Right lobe of liver (tissue), 6 donors: ENCODE data around the gene LRFN2. TPM values are rescaled to one million over a fixed set of nuclear protein-coding genes. Genes with fewer than 3 reads are reported as not detected.

Source experiments
- ATAC-seq, 4 donors: fragments of 200-7000 bp; cut with Tn5 transposase; one replicate each; pipeline ENCODE4 v1.9.1; 2020; ENCODE audit warnings: mild to moderate bottlenecking in 4 of 4, moderate library complexity in 4 of 4
- DNase-seq, 3 donors: peaks; one replicate each; pipeline ENCODE4 v3.0.0-alpha.2; 2020
- H3K27ac ChIP-seq, 3 donors: fragments of 200-600 bp; one replicate each; pipeline ENCODE4 v1.8.0; 2022
- H3K27me3 ChIP-seq, 2 donors: fragments of 200-600 bp; one replicate each; pipeline ENCODE4 v1.8.0; 2022
- H3K36me3 ChIP-seq, 4 donors: fragments of 200-600 bp; sonication (generic) in 1 of 4; one replicate each; pipeline versions ENCODE4 v1.5.1 to v1.8.0; 2017 to 2022; ENCODE audit warnings: control low read depth in 1 of 4
- H3K4me1 ChIP-seq, 4 donors: fragments of 200-600 bp; sonication (generic) in 1 of 4; one replicate each; pipeline versions ENCODE4 v1.5.1 to v1.8.0; 2017 to 2022; ENCODE audit warnings: control low read depth in 1 of 4
- H3K4me3 ChIP-seq, 3 donors: fragments of 200-600 bp; one replicate each; pipeline ENCODE4 v1.8.0; 2022
- H3K9me3 ChIP-seq, 4 donors: fragments of 200-600 bp; sonication (generic) in 1 of 4; one replicate each; pipeline versions ENCODE4 v1.5.1 to v1.8.0; 2017 to 2022; ENCODE audit warnings: control low read depth in 1 of 4
- CTCF ChIP-seq, 4 donors: fragments of 200-600 bp in 3 of 4; fragments of 450-650 bp in 1 of 4; IDR thresholded peaks; one replicate each; pipeline versions ENCODE4 v1.5.1 to v1.8.0; 2016 to 2022; ENCODE audit warnings: antibody characterized with exemption in 4 of 4, mild to moderate bottlenecking in 2 of 4
- POLR2A ChIP-seq: fragments of 450-650 bp; IDR thresholded peaks from one replicate; pipeline ENCODE4 v1.6.1; 2017; ENCODE audit warnings: antibody characterized with exemption, mild to moderate bottlenecking
- WGBS: methylation state at CpG from one replicate; pipeline ENCODE4 v1.1.6; 2018; ENCODE audit warnings: low coverage, low lambda C conversion rate; ENCODE audit not compliant: insufficient coverage; ENCODE audit errors: missing lambda C conversion rate; 5-methylcytosine and 5-hydroxymethylcytosine counted together
- intact Hi-C, 2 donors: fragments of 100-400 bp; cut with DNase I; formaldehyde crosslinking; loops; one replicate each; pipeline versions ENCODE4 v1.11.2 to v1.14.1; 2022
- total RNA-seq, 6 experiments: library from RNA; depleted of rRNA in 2 of 6; stranded (reverse); fragments of >200 nt in 2 of 6; fragmentation: NEBNext Ultra II Directional in 3 of 6; extraction: Animal tissue kit (Norgen Biotek cat#: 25700) in 3 of 6; gene quantifications; one replicate each; pipeline versions ENCODE4 v1.1.0 to v1.2.4, GENCODE V29; 2016 to 2023
- donor health status: DM: no; HTN: yes; CAD: no.
- donor health status: DM: no; HTN: no; CAD: no.
- donor health status: DM: no; HTN: no; CAD: no.
- donor health status: DM: no; HTN: yes; CAD: no.
- donor health status: DM: no; HTN: yes; CAD: no.

Gene LRFN2
- total RNA-seq, 6 experiments from 2014 or later, result 0.19 TPM; not detected in 5

- Histone ChIP-seq H3K4me3 (no peak overlapping the region), H3K9me3 (no peaks in the 10 kb centered on the region), H3K36me3 (no peaks in the 10 kb centered on the region), H3K27ac (no peak overlapping the region), H3K4me1 (no peaks in the 10 kb centered on the region), H3K27me3 (no peaks in the 10 kb centered on the region)
- ATAC-seq (no peak), DNase-seq (no peak)
- no peak for TF ChIP-seq POLR2A
- TF ChIP-seq CTCF (IDR thresholded peaks at IDR 0.05), result no peak
- WGBS, result 67% methylated on average over 1 of the region's 2 CpGs
- intact Hi-C loops, result no loop called here
Measured at GRCh38 chr6:40485795-40486194, 101.4 kb downstream of the LRFN2 start.

- WGBS, result 6% methylated on average over 2 of the region's 2 CpGs
- DNase-seq, result no peak
Measured at GRCh38 chr6:40485300-40485699, 101.9 kb downstream of the LRFN2 start.

GRCh38 chr6:40484066-40484465 is 103.1 kb downstream of the LRFN2 start:
- DNase-seq, result no peak
- intact Hi-C loops, result no loop called here
- Histone ChIP-seq H3K27me3 (no peaks in the 10 kb centered on the region), H3K27ac (no peak overlapping the region), H3K36me3 (no peaks in the 10 kb centered on the region), H3K9me3 (no peaks in the 10 kb centered on the region), H3K4me1 (no peaks in the 10 kb centered on the region), H3K4me3 (no peak overlapping the region)
- 85% methylated on average over 2 of the region's 7 CpGs for WGBS
- ATAC-seq, result no peak
- TF ChIP-seq POLR2A, result no peak
- TF ChIP-seq CTCF (IDR thresholded peaks at IDR 0.05), result no peak

More at GRCh38 chr6:40485300-40485699, 101.9 kb downstream of the LRFN2 start:
- no peak overlapping the region for H3K4me3 ChIP-seq
- TF ChIP-seq CTCF (IDR thresholded peaks at IDR 0.05), result no peak
- no peak overlapping the region for H3K27ac ChIP-seq
- no peak for ATAC-seq
- H3K4me1 ChIP-seq, result no peaks in the 10 kb centered on the region
- H3K9me3 ChIP-seq, result no peaks in the 10 kb centered on the region
- no peaks in the 10 kb centered on the region for H3K27me3 ChIP-seq
- H3K36me3 ChIP-seq, result no peaks in the 10 kb centered on the region
- intact Hi-C loops, result no loop called here

GRCh38 chr6:40482532-40482931 is 104.6 kb downstream of the LRFN2 start:
- Histone ChIP-seq H3K27me3 (no peaks in the 10 kb centered on the region), H3K4me1 (no peaks in the 10 kb centered on the region), H3K4me3 (no peak overlapping the region), H3K9me3 (no peaks in the 10 kb centered on the region), H3K27ac (no peak overlapping the region), H3K36me3 (no peaks in the 10 kb centered on the region)
- ATAC-seq (no peak), DNase-seq (no peak)
- intact Hi-C loops, result no loop called here
- no peak for TF ChIP-seq POLR2A
- no peak for TF ChIP-seq CTCF (IDR thresholded peaks at IDR 0.05)
- WGBS, result 58% methylated on average over 5 of the region's 7 CpGs

GRCh38 chr6:40480678-40481077 is 106.5 kb downstream of the LRFN2 start:
- Histone ChIP-seq H3K36me3 (no peaks in the 10 kb centered on the region), H3K27me3 (no peaks in the 10 kb centered on the region), H3K4me1 (no peaks in the 10 kb centered on the region), H3K9me3 (no peaks in the 10 kb centered on the region), H3K27ac (no peak overlapping the region), H3K4me3 (no peak overlapping the region)
- intact Hi-C loops, result no loop called here
- WGBS, result 93% methylated on average over 2 of the region's 2 CpGs
- ATAC-seq (no peak), DNase-seq (no peak)
- no peak for TF ChIP-seq CTCF (IDR thresholded peaks at IDR 0.05)
- TF ChIP-seq POLR2A, result no peak
